Lung microvascular endothelial cell (primary cell): ENCODE data around the gene TSC22D3. TPM values are rescaled to one million over a fixed set of nuclear protein-coding genes. Genes with fewer than 3 reads are reported as not detected.

Source experiments
- DNase-seq, 2 donors: peaks; one replicate each; pipeline versions ENCODE4 v3.0.0 to v3.0.0-alpha.2; 2010; ENCODE audit warnings: low read depth in 2 of 2
- total RNA-seq: library from RNA; depleted of rRNA; stranded (reverse); fragments of >200 nt; gene quantifications from 2 replicates; pipeline ENCODE4 v1.2.1, GENCODE V29; 2014

Gene TSC22D3
- total RNA-seq, 1 donor from 2014 or later = 32.5 TPM

DNA sequence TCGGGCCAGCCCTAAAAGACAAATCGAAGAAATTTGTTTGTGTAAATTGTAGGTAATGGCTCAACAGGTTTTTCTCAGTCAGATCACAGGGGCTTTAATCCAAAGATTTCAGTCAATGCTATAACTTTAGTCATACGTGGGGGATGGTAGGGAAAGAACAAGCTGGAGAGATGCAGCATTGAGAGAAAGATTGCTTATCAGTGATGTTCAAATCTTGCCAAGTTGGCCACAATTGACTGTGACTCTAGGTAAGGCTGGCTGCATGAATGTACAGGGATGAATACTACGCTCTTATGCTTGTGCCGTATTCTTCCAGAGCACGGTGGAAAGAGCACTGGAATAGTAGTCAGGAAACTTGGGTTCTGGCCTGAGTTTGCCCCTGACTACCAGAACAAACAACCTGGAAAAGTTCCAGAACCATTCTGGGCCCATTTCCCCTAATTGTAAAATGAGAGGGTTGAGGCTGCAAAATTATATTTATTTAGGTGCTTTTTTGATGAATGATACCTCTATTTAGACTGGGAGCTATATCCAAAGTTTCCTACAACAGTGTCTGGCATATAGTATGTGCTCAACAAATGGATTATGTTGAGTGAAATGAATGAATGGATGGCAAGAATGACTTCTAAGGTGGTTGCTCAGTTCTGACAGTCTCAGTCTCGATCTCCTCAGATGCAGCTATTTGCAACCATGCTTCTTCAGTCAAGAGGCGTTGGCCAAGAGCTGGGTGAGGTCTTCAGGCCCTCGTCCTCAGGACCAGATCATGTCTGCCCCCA lies 44.4 kb downstream of the TSC22D3 start:
- peak; percentile 12 to 76 for DNase-seq

DNA sequence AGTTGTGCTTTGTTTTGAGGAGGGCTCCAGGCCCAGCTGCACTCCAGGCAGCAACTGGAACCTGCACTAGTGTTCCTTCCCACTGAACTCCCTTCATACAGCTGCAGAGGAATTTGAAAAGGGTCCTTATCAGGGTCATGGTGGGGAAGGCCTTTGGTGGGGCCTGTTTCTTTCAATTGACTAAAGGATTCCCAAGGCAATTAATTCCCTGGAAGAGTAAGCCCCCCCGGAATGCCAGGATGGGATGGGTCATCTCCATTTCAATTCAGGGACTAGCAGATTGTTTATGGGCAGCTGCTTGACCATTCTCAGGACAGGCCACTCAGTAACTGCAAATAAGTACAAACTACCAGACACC lies 45.3 kb downstream of the TSC22D3 start:
- DNase-seq = no peak

DNA sequence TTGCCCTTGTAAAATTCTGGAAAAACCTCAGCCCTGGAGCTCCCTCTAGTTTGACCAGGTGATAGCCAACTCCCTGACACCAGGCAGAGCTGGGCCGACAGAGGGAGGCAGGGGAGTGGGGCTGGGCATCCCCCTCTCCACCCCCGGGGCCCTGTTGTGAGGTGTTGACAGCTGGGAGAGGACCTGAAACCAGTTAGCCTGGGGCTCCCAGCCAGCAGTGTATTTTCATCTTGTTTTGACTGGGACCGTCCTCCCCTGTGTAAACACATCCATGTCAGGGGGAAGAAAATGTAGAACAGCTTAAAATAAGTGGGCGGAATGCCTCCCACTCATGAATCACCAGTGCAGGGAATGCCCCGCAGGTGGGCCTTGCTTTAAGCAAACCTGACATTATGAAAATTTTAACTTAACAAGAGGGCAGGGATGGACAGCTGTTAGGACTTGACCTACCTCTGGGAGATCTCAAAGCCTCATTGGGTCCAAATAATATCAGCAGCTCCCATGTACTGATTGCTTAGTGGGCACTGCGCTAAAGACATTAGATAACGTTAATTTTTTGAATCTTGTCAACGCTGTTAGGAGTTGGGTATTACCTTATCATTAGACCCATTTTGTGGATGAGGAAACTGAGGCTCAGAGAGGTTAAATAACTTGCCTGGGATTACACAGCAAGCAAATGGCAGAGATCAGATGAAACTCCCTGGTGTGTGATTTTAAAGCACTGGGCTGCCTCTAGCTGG lies 45.9 kb downstream of the TSC22D3 start:
- DNase-seq = no peak

- no peak for DNase-seq
Measured at GRCh38 chrX:107728371-107729099, 47.1 kb downstream of the TSC22D3 start.

GRCh38 chrX:107726816-107727534 lies 48.6 kb downstream of the TSC22D3 start:
- peak; percentile 27 to 35 for DNase-seq

DNA sequence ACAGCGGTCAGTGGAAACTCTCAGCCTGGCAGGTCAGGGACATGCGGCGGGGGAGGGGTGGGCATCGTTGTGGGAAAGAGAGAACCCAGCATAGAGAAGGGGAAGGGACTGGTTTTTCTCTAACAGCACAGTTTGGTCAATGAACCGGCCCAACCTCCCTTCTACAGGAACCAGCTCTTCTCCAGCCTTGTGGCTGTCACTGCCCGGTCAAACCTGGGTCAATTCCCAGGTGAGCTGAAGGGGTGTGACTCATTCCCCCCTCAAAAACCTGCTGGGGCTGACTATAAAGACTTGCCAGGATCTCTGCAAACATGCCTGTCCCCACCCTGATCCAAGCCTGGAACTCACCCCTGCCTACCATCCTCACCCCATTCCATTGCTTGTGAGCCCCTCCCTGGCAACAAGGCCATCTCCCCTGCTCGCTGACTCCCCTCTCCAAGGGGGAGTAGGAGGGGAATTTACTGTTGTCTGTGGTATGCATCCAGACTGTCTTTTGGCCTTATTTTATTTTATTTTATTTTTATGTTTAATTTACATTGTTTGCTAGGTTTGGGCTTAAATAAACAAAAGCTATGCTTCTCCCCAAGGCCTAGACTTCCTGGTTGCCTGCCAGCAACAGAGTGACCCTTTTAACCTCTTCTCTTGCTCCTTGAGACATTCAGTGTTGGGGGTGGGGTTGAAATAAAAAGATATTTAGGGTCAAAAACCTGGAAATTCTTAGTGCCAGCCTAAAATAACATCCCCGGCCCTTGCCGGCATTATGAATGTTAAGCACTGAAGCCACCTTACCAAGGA lies 49.6 kb downstream of the TSC22D3 start:
- peak in 1 of 2 donors; percentile 33 for DNase-seq

DNA sequence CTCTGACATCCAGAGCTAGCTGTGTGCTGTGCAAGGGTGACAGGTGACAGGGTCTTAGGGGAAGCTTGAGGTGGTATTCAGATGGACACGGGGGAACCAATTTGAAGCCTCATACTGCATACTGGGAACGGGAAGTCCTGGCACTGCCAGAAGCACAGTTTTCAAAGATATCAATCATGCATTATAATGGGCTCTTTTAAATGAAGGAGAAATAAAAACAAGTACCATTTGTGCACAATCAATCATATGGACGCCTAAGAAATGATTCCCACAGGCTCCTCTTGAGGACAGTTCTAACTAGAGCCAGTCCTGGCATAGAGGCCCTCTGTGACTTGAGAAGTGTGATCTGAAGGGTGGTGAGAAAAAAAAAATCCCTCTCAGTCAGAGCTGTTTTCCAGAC lies 50.9 kb downstream of the TSC22D3 start:
- DNase-seq = no peak

DNA sequence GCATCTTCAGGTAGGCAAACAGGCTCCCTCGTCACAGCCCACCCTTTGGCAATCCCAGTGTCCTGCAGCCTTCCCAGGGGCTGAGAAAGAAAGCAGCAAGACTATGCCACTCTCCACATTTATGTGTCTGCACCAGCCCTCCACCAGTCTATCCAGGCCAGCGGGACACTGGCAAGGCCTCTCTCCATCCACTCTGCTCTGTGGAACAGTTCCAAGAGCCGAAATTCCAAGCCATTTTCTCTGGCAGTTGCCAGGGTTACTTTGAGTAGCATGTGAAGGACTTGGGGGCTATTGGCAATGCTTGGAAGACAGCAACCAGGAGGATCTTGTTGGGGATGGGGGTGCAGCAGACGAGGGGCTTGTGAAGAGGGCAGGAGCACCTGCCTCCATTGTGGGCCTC lies 52.1 kb downstream of the TSC22D3 start:
- DNase-seq = no peak

- DNase-seq = no peak
Measured at GRCh38 chrX:107721966-107722707, 53.5 kb downstream of the TSC22D3 start.

DNA sequence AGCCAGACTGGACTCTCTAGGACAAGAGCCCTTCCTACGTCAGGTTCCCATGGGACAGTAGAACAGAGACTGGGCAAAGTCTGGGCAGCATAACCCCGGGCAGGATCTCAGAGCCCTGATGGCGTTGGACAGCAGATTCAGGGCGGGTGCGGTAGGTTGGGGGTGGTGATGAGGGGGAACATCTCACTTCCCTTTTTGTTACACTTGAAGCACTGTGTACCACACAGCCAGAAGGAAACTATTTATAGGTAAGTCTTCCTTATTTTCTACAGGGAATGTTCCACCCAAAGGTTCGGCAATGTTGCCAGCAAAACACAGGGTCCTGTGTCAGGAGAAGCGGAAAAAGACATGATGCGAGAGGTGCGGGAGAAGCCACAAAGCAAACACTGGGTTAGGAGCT lies 54.3 kb downstream of the TSC22D3 start:
- no peak for DNase-seq

GRCh38 chrX:107718156-107718621 lies 57.4 kb downstream of the TSC22D3 start:
- DNase-seq = peak; percentile 76 to 79

- peak; percentile 81 to 85 for DNase-seq
Measured at GRCh38 chrX:107716816-107717700, 58.5 kb downstream of the TSC22D3 start.

GRCh38 chrX:107716118-107716684 lies 59.4 kb downstream of the TSC22D3 start:
- DNase-seq = peak; percentile 31 to 42

GRCh38 chrX:107715331-107716117 lies 60.1 kb downstream of the TSC22D3 start:
- peak in 1 of 2 donors; percentile 28 for DNase-seq

DNA sequence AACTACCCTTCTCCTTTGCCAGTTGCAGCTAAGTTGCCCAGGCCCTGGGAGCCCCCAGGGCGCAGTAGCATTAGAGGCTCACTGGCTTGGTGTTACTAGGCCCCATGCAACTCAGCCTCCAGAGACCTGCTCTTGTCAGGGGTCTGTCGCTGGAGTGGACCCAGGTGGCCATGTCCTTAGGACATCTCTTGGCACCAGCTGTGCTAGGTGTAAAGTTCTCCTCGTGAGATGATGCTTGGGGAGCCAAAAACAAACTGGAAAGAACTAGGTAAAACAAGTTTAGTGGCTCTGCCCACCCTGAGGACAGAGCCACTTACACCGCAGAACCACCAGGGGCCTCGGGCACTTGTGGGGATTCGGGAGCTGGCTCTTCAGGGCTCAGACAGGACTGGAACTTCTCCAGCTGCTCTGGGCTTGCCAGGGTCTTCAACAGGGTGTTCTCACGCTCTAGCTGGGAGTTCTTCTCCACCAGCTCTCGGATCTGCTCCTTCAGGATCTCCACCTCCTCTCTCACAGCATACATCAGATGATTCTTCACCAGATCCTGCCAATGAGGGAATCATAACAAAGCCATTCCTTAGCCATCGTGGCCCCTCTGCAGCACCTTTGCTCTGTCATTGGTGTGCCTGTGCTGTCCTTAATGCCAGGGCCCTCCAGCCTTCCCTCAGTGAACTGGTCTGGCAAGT lies 61.2 kb downstream of the TSC22D3 start:
- no peak for DNase-seq

DNA sequence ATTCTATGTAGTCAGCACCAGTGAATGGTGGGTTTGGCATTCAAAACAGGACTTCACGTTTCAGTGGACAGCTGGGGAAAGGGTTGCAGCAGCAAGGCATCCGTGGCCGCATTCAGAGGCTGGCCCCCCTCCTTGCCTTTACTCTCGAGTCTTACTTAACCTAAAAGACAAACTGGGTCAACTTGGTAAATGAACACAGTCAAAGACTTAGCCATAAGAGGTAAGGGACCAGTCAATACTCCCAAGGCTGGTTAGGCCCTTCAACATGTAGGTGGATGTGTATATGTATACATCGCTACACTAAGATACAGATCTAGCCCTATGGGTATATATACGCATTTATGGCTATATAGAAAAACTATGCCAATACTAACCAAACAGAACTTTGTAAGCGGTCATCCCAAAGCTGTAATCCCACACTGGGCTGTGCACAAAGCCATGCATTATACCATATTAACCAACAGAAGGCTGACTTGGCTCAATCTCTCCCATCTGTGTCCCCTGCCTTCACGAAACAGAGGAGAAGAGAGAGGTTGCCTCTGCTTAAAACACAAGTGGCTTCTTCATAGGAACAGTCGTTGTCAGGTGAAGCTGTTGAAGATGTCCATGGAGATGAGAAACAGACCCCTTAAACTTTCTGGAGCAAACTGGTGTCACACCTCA lies 61.9 kb downstream of the TSC22D3 start:
- no peak for DNase-seq

DNA sequence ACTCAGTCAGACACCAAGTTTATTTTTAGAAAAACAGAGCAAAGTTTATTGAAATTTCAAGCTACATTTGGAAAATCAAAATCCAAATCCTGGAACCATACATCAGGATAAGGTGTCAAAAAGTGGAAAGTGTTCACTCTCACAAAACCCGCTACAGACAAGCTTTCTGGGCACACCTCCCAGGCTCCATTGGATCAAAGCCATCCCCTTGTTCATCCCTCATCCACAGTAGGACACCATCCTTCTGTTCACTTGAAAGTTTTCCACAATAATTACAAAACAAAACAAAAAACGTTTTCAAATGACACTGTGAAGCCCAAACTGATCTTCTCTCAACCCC lies 62.4 kb downstream of the TSC22D3 start:
- DNase-seq = no peak
